ENCODE results near the gene TLR8. TPM values are rescaled to one million over a fixed set of nuclear protein-coding genes. Genes with fewer than 3 reads are reported as not detected.

TLR8 gene
- total and polyA plus RNA-seq, 10 of the 15 experiments (the other 5 are each of a cell fraction or from before 2014, with no cell fraction given) = 0.04 TPM; not detected in 9

DNA sequence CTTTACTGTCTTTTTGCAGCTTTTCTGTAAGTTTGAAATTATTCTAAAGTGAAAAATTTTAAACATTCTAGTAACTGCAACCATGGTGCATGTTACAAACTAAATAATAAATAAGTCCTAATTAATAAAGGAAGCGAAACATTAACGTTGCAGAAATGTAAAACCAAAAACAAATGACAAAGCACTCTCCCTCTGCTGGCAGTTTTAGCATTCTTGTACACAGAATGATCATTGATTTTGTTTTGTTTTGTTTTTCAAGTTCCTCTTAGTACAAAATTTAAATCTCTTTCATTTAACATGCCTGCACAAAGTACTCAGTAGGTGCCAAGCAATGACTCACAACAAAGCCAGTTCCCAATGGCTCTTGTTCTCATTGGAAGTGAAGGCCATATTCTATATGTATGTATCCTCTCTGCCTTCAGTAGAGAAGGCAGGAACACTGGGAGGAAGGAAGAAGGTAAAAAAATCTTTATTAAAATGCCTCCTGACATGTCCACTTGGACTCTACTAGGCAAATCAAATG is 54.8 kb downstream of the TLR8 start:
- intact Hi-C loops (cut with micrococcal nuclease; ENCODE audit: unreplicated experiment) = no loop called here
- no peaks in the 10 kb centered on the region; the same call in none of the 2 replicates for H3K79me2 ChIP-seq (ENCODE audit: control insufficient read depth, insufficient read depth, low read length)
- no peak overlapping the region for H3K9ac ChIP-seq (ENCODE audit: control insufficient read depth, insufficient read depth, low read length)
- ChIA-PET POLR2A (interaction anchor here (7.7 kb wide), 1 partner anchor 12 kb away, joined by 138 read pairs; the partner anchor contains the start of gene TMSB4X), CTCF (interaction anchor here (1.2 kb wide), 1 partner anchor 11 kb away, joined by 3 read pairs; no protein-coding TSS in a partner anchor), RAD21 (ENCODE audit: unreplicated experiment) (interaction anchor here (1.1 to 7.7 kb wide), 4 partner anchors 11 to 46 kb away, joined by 3 to 80 read pairs (median 5); no protein-coding TSS in a partner anchor), SMC1A (ENCODE audit: uncharacterized antibody, unreplicated experiment) (interaction anchor here (7.8 to 18.8 kb wide), 4 partner anchors 13 to 122 kb away, joined by 35 to 632 read pairs (median 380); partner anchors contain the start of gene TMSB4X)
- H3K27ac ChIP-seq (ENCODE audit: control insufficient read depth, insufficient read depth) = peak overlapping the region; percentile 69
- no peaks in the 10 kb centered on the region for H4K20me1 ChIP-seq (ENCODE audit: control insufficient read depth, insufficient read depth)
- ATAC-seq (no peak), DNase-seq (ENCODE audit: low read depth, low spot score) (no peak), FAIRE-seq (no peak)
- 0 out of 2 replicates have a peak, but pooled peaks have one; percentile 10 for TF ChIP-seq RUNX3 (IDR thresholded peaks at IDR 0.05; ENCODE audit: low read length)
- 0 out of 4 replicates have a peak, but pooled peaks of 1 of the 2 experiments have one; percentile 28 for TF ChIP-seq EP300 (IDR thresholded peaks at IDR 0.05; ENCODE audit: borderline replicate concordance in 1 of 2, control insufficient read depth in 1 of 2, low read depth in 2 of 2, low read length in 2 of 2)
- no peak for TF ChIP-seq SPI1 (IDR thresholded peaks at IDR 0.05; ENCODE audit: borderline replicate concordance, insufficient read depth, low read depth, low read length)
- TF ChIP-seq DPF2 (IDR thresholded peaks at IDR 0.05) = no peak
- peak; percentile 44; the same call in 1 of the 2 replicates for TF ChIP-seq BACH1 (IDR thresholded peaks at IDR 0.05; ENCODE audit: borderline replicate concordance)
- TF ChIP-seq WRNIP1 (IDR thresholded peaks at IDR 0.05; ENCODE audit: borderline replicate concordance, low read depth, low read length) = no peak
- TF ChIP-seq, protein P1, sequence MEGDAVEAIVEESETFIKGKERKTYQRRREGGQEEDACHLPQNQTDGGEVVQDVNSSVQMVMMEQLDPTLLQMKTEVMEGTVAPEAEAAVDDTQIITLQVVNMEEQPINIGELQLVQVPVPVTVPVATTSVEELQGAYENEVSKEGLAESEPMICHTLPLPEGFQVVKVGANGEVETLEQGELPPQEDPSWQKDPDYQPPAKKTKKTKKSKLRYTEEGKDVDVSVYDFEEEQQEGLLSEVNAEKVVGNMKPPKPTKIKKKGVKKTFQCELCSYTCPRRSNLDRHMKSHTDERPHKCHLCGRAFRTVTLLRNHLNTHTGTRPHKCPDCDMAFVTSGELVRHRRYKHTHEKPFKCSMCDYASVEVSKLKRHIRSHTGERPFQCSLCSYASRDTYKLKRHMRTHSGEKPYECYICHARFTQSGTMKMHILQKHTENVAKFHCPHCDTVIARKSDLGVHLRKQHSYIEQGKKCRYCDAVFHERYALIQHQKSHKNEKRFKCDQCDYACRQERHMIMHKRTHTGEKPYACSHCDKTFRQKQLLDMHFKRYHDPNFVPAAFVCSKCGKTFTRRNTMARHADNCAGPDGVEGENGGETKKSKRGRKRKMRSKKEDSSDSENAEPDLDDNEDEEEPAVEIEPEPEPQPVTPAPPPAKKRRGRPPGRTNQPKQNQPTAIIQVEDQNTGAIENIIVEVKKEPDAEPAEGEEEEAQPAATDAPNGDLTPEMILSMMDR (IDR thresholded peaks at IDR 0.05 in 2 of 3, conservative IDR thresholded peaks at IDR 0.05 in 1 of 3; ENCODE audit: control insufficient read depth in 2 of 3, extremely low read depth in 1 of 3, insufficient read depth in 1 of 3, low read depth in 3 of 3, low read length in 3 of 3) = peak in 1 of 3 experiments; percentile 28; a peak in 2 of 6 replicates
- no peaks in the 10 kb centered on the region for H3K36me3 ChIP-seq (ENCODE audit: control insufficient read depth in 2 of 2, insufficient read depth in 2 of 2, low read length in 1 of 2)
- no peak overlapping the region for H3K4me3 ChIP-seq
- BruUV-seq (replicated peaks) = no TSS peak
- H3K4me2 ChIP-seq (ENCODE audit: control insufficient read depth, insufficient read depth) = peak overlapping the region; percentile 54
- 26% methylated on average over 2 of the region's 2 CpGs for WGBS (ENCODE audit: insufficient coverage, insufficient replicate concordance, low lambda C conversion rate, missing lambda C conversion rate)
- H3K27me3 ChIP-seq (replicated peaks in 1 of 2; ENCODE audit: control insufficient read depth in 2 of 2, insufficient read depth in 2 of 2, low read length in 1 of 2) = no peaks in the 10 kb centered on the region
- H3K4me1 ChIP-seq (ENCODE audit: control insufficient read depth, insufficient read depth, low read length) = peaks cover 34% of the 10 kb centered on the region
- no peak overlapping the region for H2AFZ ChIP-seq (ENCODE audit: control insufficient read depth, low read depth, low read length)
- H3K9me3 ChIP-seq (replicated peaks; ENCODE audit: control insufficient read depth, insufficient read depth, low read length) = no peaks in the 10 kb centered on the region
- in situ Hi-C loops (cut with MboI) = loop anchor here (25.0 kb wide), 1 partner anchor 701 kb away; the partner anchor contains the start of gene TCEANC
